Stimulated activated CD8-positive, alpha-beta memory T cell treated with anti-CD3 and anti-CD28 coated beads, Interleukin-12 subunit alpha, Interleukin-12 subunit beta, amount 100 ng/mL, for 1 hour (primary cell): Measurements from ENCODE around the gene COX14.
A peak's percentile ranks its signal among the peaks of the same experiment; 100 is the strongest.
"Not testable (repeated sequence)": the region's sequence is repeated elsewhere in the genome, so short reads cannot be mapped to it uniquely, and the experiment has no call there.

ENCODE experiments used
- DNase-seq: peaks from one replicate; pipeline ENCODE4 v3.0.0-alpha.2; 2020; ENCODE audit warnings: low read depth

The COX14 gene

GRCh38 chr12:50111693-50112455 is at the start of gene COX14:
COX14 (plus strand) TSS chr12:50112236; CDS start chr12:50120044, 7,808 bp downstream.
- DNase-seq, result peak; percentile 97

- DNase-seq, result no peak
Measured at GRCh38 chr12:50062728-50063460, 49.1 kb upstream of the COX14 start.

- DNase-seq, result no peak
Measured at GRCh38 chr12:50065726-50066310, 46.2 kb upstream of the COX14 start.

- no peak for DNase-seq
Measured at GRCh38 chr12:50066402-50066801, 45.6 kb upstream of the COX14 start.

- no peak for DNase-seq
Measured at GRCh38 chr12:50069069-50069468, 43.0 kb upstream of the COX14 start.

- no peak for DNase-seq
Measured at GRCh38 chr12:50069539-50069938, 42.5 kb upstream of the COX14 start.

GRCh38 chr12:50070314-50071060 is 41.5 kb upstream of the COX14 start:
- peak; percentile 49 for DNase-seq

GRCh38 chr12:50072198-50072907 is 39.7 kb upstream of the COX14 start:
- DNase-seq, result no peak

- DNase-seq, result no peak
Measured at GRCh38 chr12:50073206-50073605, 38.8 kb upstream of the COX14 start.

- no peak for DNase-seq
Measured at GRCh38 chr12:50073712-50074111, 38.3 kb upstream of the COX14 start.

GRCh38 chr12:50074936-50075807 is 36.9 kb upstream of the COX14 start:
- peak; percentile 71 for DNase-seq

GRCh38 chr12:50075808-50076170 is 36.2 kb upstream of the COX14 start:
- no peak for DNase-seq

- DNase-seq, result no peak
Measured at GRCh38 chr12:50077099-50077498, 34.9 kb upstream of the COX14 start.

GRCh38 chr12:50078281-50078680 is 33.8 kb upstream of the COX14 start:
- no peak for DNase-seq

GRCh38 chr12:50079771-50080170 is 32.3 kb upstream of the COX14 start:
- no peak for DNase-seq

GRCh38 chr12:50081096-50081808 is 30.8 kb upstream of the COX14 start:
- DNase-seq, result no peak

- no peak for DNase-seq
Measured at GRCh38 chr12:50082644-50083043, 29.4 kb upstream of the COX14 start.

- DNase-seq, result no peak
Measured at GRCh38 chr12:50083301-50083700, 28.7 kb upstream of the COX14 start.

GRCh38 chr12:50084409-50084774 is 27.6 kb upstream of the COX14 start:
- DNase-seq, result not testable (repeated sequence)
